ENCODE measurements around the gene NOP9. TPM values are rescaled to one million over a fixed set of nuclear protein-coding genes. Genes with fewer than 3 reads are reported as not detected.

NOP9 gene
- total RNA-seq, 1 experiment from 2014 or later: 25.3 TPM

DNA sequence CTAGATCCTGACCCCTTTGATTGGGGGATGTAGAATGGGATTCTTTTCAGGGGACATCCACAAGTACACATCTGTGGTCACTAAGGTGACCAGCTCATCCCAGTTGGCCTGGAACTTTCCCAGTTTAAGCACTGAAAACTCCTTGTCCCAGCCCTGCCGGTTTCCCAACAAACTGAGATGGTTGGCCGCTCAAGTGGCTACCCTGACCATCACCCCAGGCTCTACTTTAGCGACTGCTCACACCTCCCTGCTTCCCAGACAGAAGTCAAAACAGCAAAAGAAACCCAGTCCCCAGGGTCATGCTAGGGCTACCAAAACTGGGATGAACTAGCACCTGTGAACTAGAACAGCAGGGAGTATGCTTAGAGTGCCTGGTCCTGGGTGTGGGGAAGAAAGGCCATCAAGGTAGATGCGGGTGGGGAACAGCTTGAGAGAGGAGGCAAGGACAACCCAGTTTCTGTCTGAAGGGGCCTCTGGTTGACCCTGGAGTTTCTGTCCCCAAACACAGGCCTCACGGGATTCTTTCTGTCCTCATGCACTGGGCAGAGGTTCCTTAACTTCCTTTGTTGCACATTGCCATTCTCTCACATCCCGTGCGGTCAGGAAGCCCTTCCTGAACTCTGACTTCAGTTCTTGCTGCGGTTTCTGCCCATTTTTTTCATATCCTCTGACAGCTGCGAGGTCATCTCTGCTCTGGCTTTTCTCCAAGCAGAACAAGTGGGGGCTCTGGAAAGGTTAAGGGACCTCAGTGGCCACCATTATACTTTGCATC, 13.3 kb downstream of the NOP9 start:
- CTCF ChIA-PET: no interaction called here
- no peak for TF ChIP-seq POLR2AphosphoS5 (IDR thresholded peaks at IDR 0.05; ENCODE audit: low read depth, low read length)
- no peak for TF ChIP-seq TCF7L2 (IDR thresholded peaks at IDR 0.05; ENCODE audit: low read depth, low read length)
- TF ChIP-seq, protein P1, sequence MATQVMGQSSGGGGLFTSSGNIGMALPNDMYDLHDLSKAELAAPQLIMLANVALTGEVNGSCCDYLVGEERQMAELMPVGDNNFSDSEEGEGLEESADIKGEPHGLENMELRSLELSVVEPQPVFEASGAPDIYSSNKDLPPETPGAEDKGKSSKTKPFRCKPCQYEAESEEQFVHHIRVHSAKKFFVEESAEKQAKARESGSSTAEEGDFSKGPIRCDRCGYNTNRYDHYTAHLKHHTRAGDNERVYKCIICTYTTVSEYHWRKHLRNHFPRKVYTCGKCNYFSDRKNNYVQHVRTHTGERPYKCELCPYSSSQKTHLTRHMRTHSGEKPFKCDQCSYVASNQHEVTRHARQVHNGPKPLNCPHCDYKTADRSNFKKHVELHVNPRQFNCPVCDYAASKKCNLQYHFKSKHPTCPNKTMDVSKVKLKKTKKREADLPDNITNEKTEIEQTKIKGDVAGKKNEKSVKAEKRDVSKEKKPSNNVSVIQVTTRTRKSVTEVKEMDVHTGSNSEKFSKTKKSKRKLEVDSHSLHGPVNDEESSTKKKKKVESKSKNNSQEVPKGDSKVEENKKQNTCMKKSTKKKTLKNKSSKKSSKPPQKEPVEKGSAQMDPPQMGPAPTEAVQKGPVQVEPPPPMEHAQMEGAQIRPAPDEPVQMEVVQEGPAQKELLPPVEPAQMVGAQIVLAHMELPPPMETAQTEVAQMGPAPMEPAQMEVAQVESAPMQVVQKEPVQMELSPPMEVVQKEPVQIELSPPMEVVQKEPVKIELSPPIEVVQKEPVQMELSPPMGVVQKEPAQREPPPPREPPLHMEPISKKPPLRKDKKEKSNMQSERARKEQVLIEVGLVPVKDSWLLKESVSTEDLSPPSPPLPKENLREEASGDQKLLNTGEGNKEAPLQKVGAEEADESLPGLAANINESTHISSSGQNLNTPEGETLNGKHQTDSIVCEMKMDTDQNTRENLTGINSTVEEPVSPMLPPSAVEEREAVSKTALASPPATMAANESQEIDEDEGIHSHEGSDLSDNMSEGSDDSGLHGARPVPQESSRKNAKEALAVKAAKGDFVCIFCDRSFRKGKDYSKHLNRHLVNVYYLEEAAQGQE (IDR thresholded peaks at IDR 0.05; ENCODE audit: insufficient read depth in 1 of 2, low read depth in 2 of 2, low read length in 1 of 2): no peak
- no peak for TF ChIP-seq SIN3A (IDR thresholded peaks at IDR 0.05; ENCODE audit: borderline replicate concordance, insufficient read depth, low read depth, low read length)
- TF ChIP-seq, protein P2, sequence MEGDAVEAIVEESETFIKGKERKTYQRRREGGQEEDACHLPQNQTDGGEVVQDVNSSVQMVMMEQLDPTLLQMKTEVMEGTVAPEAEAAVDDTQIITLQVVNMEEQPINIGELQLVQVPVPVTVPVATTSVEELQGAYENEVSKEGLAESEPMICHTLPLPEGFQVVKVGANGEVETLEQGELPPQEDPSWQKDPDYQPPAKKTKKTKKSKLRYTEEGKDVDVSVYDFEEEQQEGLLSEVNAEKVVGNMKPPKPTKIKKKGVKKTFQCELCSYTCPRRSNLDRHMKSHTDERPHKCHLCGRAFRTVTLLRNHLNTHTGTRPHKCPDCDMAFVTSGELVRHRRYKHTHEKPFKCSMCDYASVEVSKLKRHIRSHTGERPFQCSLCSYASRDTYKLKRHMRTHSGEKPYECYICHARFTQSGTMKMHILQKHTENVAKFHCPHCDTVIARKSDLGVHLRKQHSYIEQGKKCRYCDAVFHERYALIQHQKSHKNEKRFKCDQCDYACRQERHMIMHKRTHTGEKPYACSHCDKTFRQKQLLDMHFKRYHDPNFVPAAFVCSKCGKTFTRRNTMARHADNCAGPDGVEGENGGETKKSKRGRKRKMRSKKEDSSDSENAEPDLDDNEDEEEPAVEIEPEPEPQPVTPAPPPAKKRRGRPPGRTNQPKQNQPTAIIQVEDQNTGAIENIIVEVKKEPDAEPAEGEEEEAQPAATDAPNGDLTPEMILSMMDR (IDR thresholded peaks at IDR 0.05): no peak
- ATAC-seq: no peak
- POLR2A ChIA-PET: no interaction called here
- no peaks in the 10 kb centered on the region for H3K36me3 ChIP-seq (ENCODE audit: control insufficient read depth, insufficient read depth, low read length)
- DNase-seq (ENCODE audit: low read depth, low spot score): no peak
- intact Hi-C loops (cut with micrococcal nuclease; ENCODE audit: unreplicated experiment): no loop called here
- in situ Hi-C loops (cut with HindIII; ENCODE audit: low pct_unique_long_range_greater_than_20kb, low sequenced_read_pairs): no loop called here
- no peaks in the 10 kb centered on the region for H3K27me3 ChIP-seq (ENCODE audit: control insufficient read depth, insufficient read depth, low read length)
- H3K27ac ChIP-seq (ENCODE audit: low read length): no peak overlapping the region
- no peaks in the 10 kb centered on the region for H3K4me1 ChIP-seq (ENCODE audit: control insufficient read depth, insufficient read depth, low read length)
- H3K4me3 ChIP-seq (ENCODE audit: low read depth in 2 of 2, low read length in 2 of 2): no peak overlapping the region
- no peaks in the 10 kb centered on the region for H3K9me3 ChIP-seq (ENCODE audit: control insufficient read depth, insufficient read depth, low read depth, low read length)
- BruUV-seq (replicated peaks): TSS peak; percentile 47

DNA sequence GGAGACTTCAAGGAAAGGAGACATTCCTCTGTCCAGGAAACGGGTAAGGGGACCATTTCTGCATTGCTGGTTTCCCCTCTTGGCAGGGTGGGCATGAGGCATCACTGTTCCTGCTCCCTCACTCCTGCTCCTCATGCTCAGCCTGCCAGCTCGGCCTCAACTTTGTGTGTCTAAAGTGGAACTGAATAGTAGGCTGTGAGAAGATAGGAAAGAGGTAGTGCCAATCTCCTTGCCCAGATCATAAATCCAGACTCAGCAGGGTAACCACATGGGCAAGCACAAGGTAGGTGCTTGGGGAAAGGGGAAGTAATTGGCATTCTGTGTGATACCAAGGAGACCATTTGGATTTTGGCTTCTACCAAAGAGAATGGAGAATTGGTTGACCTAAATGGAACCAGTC, 14.3 kb downstream of the NOP9 start:
- CTCF ChIA-PET: no interaction called here
- Histone ChIP-seq H3K36me3 (ENCODE audit: control insufficient read depth, insufficient read depth, low read length) (no peaks in the 10 kb centered on the region), H3K9me3 (ENCODE audit: control insufficient read depth, insufficient read depth, low read depth, low read length) (no peaks in the 10 kb centered on the region), H3K4me3 (ENCODE audit: low read depth in 2 of 2, low read length in 2 of 2) (no peak overlapping the region), H3K27me3 (ENCODE audit: control insufficient read depth, insufficient read depth, low read length) (no peaks in the 10 kb centered on the region), H3K4me1 (ENCODE audit: control insufficient read depth, insufficient read depth, low read length) (no peaks in the 10 kb centered on the region), H3K27ac (ENCODE audit: low read length) (no peak overlapping the region)
- BruUV-seq (replicated peaks): no TSS peak
- no peak for ATAC-seq
- no peak for DNase-seq (ENCODE audit: low read depth, low spot score)
- POLR2A ChIA-PET: no interaction called here
- intact Hi-C loops (cut with micrococcal nuclease; ENCODE audit: unreplicated experiment): no loop called here
- no peak for TF ChIP-seq SIN3A (IDR thresholded peaks at IDR 0.05; ENCODE audit: borderline replicate concordance, insufficient read depth, low read depth, low read length)
- TF ChIP-seq, protein P1 (IDR thresholded peaks at IDR 0.05; ENCODE audit: insufficient read depth in 1 of 2, low read depth in 2 of 2, low read length in 1 of 2): no peak
- TF ChIP-seq TCF7L2 (IDR thresholded peaks at IDR 0.05; ENCODE audit: low read depth, low read length): no peak
- TF ChIP-seq, protein P2 (IDR thresholded peaks at IDR 0.05): no peak
- in situ Hi-C loops (cut with HindIII; ENCODE audit: low pct_unique_long_range_greater_than_20kb, low sequenced_read_pairs): no loop called here
